Nephron (organoid): ENCODE results near the gene NAPEPLD.
"Not testable (repeated sequence)": the region's sequence is repeated elsewhere in the genome, so short reads cannot be mapped to it uniquely, and the experiment has no call there.

Source experiments
- H3K27ac Mint-ChIP-seq, 3 experiments: 2 replicates each; pipeline ENCODE4 v1.8.0; 2020; ENCODE audit warnings: mixed read lengths in 3 of 3, mild to moderate bottlenecking in 2 of 3, moderate library complexity in 1 of 3
- H3K27me3 Mint-ChIP-seq: 2 replicates; pipeline ENCODE4 v1.8.0; 2021; ENCODE audit warnings: low read depth, mild to moderate bottlenecking, moderate library complexity, mixed read lengths
- H3K36me3 Mint-ChIP-seq: 2 replicates; pipeline ENCODE4 v1.8.0; 2020; ENCODE audit warnings: low read depth, mixed read lengths
- H3K4me1 Mint-ChIP-seq: 2 replicates; pipeline ENCODE4 v1.8.0; 2020; ENCODE audit warnings: mixed read lengths
- H3K4me3 Mint-ChIP-seq, 3 experiments: 2 replicates each; pipeline ENCODE4 v1.8.0; 2020; ENCODE audit warnings: mild to moderate bottlenecking in 3 of 3, mixed read lengths in 3 of 3, moderate library complexity in 2 of 3
- H3K9me3 Mint-ChIP-seq: 2 replicates; pipeline ENCODE4 v1.8.0; 2020; ENCODE audit warnings: mixed read lengths
- TF ChIP-seq, protein P1 (sequence below), 3 experiments: fragments of 200-600 bp; sonication (generic); IDR thresholded peaks; one replicate each; pipeline ENCODE4 v1.5.0; 2021; ENCODE audit warnings: antibody characterized with exemption in 3 of 3; ENCODE audit not compliant: unreplicated experiment in 3 of 3

Gene NAPEPLD

DNA sequence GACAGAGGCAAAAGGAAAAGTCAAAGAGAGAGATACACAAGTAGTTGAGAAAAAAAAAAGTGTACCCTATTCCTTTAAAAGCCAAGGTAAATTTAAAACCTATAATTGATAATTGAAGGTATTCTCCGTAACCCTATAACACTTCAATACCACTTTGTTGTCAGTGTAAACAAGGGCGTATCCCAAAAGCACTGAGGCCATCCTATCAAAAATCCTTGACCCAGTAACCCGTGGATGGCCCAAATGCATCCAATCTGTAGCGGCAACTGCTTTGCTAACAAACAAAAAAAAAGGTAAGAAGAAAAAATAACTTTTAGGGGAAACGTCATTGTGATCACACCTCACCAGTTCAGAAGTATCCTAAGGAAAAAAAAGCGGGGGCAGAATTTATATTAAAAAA, 5.1 kb upstream of the NAPEPLD start:
- peaks cover 6% of the 10 kb centered on the region for H3K4me1 Mint-ChIP-seq
- TF ChIP-seq, protein P1, sequence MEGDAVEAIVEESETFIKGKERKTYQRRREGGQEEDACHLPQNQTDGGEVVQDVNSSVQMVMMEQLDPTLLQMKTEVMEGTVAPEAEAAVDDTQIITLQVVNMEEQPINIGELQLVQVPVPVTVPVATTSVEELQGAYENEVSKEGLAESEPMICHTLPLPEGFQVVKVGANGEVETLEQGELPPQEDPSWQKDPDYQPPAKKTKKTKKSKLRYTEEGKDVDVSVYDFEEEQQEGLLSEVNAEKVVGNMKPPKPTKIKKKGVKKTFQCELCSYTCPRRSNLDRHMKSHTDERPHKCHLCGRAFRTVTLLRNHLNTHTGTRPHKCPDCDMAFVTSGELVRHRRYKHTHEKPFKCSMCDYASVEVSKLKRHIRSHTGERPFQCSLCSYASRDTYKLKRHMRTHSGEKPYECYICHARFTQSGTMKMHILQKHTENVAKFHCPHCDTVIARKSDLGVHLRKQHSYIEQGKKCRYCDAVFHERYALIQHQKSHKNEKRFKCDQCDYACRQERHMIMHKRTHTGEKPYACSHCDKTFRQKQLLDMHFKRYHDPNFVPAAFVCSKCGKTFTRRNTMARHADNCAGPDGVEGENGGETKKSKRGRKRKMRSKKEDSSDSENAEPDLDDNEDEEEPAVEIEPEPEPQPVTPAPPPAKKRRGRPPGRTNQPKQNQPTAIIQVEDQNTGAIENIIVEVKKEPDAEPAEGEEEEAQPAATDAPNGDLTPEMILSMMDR (IDR thresholded peaks at IDR 0.05; ENCODE audit: unreplicated experiment in 3 of 3): no peak
- H3K9me3 Mint-ChIP-seq: no peaks in the 10 kb centered on the region
- no peak overlapping the region for H3K27ac Mint-ChIP-seq
- H3K4me3 Mint-ChIP-seq: no peak overlapping the region
- no peaks in the 10 kb centered on the region for H3K27me3 Mint-ChIP-seq
- no peaks in the 10 kb centered on the region for H3K36me3 Mint-ChIP-seq

DNA sequence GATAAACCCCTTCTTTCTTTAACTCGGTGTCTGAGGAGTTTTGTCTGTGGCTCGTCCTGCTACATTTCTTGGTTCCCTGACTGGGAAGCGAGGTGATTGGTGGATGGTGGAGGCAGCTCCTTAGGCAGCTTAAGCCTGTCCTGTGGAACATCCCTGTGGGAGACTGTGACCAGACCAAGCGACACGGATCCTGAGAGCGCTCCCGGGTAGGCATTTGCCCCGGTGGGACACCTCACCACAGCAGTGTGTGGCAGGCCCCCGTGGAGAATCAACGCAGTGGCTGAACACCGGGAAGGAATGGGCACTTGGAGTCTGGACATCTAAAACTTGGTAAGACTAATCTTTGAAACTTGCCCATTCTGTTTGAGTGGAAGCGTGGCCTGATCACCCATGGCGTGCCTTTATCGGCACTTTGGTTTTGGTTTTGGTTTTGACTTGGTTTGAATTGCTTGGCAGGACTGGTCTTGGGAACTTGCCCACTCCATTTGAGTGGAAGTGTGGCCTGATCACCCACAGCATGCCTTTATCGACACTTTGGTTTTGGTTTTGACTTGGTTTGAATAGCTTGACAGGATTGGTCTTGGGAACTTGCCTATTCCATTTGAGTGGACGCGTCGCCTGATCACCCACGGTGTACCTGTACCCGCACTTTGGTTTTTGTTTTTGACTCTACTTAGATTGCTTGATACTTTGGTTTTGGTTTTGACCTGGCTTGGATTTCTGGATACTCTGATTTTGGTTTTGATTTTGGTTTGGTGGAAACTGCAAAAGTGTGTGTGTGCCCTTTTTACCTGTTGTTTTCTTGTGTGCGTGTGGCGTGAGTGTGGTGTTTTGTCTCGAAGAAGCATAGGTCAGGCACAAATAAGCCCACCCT, 4.1 kb upstream of the NAPEPLD start:
- not testable (repeated sequence) for H3K27me3 Mint-ChIP-seq, H3K9me3 Mint-ChIP-seq, H3K36me3 Mint-ChIP-seq
- Mint-ChIP-seq H3K4me1 (peaks cover 14% of the 10 kb centered on the region), H3K4me3 (peak overlapping the region in 2 of 3 experiments; percentile 41 to 42), H3K27ac (peak overlapping the region; percentile 46 to 85 (median 85))

DNA sequence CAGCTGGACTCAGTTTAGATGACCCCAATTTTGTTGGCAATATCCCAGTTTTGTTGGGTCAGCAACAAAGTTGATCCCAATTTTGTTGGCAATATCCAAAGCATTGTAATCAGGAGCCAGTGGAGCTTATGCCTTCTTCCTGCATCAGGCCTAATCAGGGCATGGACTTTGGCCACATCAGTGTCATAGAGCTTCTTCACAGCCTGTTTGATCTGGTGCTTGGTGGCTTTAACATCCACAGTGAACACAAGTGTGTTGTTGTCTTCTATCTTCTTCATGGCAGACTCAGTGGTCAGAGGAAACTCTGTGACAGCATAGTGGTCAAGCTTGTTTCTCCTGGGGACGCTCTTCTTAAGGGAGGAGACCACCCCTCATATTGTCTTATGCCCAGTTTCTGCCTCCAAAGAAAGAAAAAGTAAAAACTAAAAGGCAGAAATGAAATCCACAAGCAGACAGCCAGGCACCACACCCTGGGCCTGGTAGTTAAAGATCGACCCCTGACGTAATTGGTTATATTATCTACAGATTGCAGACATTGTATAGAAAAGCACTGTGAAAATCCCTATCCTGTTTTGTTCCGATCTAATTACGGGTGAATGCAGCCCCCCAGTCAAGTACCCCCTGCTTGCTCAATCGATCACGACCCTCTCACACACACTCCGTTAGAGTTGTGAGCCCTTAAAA, 3.2 kb upstream of the NAPEPLD start:
- H3K9me3 Mint-ChIP-seq, H3K36me3 Mint-ChIP-seq, H3K27me3 Mint-ChIP-seq: not testable (repeated sequence)
- Mint-ChIP-seq H3K27ac (peak overlapping the region; percentile 46 to 85 (median 85)), H3K4me3 (peak overlapping the region in 2 of 3 experiments; percentile 41 to 60), H3K4me1 (peaks cover 21% of the 10 kb centered on the region)

DNA sequence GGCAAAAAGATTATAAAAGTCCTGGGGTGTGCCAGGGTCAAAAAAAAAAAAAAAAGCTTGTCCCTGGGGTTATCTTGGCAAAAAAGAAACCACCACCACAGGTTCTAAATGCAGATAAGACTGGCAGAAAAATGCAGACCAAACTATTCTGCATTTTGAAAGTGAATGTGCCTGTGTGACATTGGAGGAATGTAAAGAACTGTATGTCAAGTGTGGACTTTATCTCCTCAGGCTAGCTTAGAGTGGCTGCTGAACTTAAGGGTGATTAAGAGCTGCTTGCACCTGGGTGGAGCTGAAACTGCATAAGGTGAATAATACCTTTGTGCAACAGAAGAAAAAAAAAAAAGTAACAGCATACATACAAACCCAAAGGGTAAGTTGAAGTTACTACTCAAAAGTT, 1.3 kb upstream of the NAPEPLD start:
- TF ChIP-seq, protein P1 (IDR thresholded peaks at IDR 0.05; ENCODE audit: unreplicated experiment in 3 of 3): no peak
- Mint-ChIP-seq H3K27me3 (no peaks in the 10 kb centered on the region), H3K36me3 (no peaks in the 10 kb centered on the region), H3K4me3 (peak overlapping the region; percentile 91 to 94 (median 91)), H3K27ac (peak overlapping the region; percentile 99 to 100 (median 100)), H3K9me3 (no peaks in the 10 kb centered on the region), H3K4me1 (peaks cover 39% of the 10 kb centered on the region)

DNA sequence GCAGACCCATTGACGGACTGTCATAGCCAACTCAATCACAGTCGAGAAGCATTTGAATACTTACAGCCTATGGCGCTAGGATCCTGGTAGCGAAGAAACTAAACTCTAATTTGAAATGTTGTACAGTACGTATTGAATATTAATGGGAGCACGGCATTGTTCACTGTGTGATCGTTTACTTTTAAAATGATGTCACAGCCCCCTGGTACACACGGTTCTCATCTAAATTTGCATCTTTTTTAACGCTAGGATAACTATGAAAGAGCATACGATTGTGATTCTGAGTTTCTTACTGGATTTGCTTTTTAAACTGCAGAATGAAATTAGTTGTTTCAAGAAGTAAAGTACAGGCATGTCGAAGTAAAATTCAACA, 895 bp upstream of the NAPEPLD start:
- Mint-ChIP-seq H3K27me3 (no peaks in the 10 kb centered on the region), H3K4me3 (peak overlapping the region; percentile 91 to 94 (median 91)), H3K4me1 (peaks cover 40% of the 10 kb centered on the region), H3K9me3 (no peaks in the 10 kb centered on the region), H3K36me3 (no peaks in the 10 kb centered on the region), H3K27ac (peak overlapping the region; percentile 99 to 100 (median 100))
- TF ChIP-seq, protein P1 (IDR thresholded peaks at IDR 0.05; ENCODE audit: unreplicated experiment in 3 of 3): no peak

DNA sequence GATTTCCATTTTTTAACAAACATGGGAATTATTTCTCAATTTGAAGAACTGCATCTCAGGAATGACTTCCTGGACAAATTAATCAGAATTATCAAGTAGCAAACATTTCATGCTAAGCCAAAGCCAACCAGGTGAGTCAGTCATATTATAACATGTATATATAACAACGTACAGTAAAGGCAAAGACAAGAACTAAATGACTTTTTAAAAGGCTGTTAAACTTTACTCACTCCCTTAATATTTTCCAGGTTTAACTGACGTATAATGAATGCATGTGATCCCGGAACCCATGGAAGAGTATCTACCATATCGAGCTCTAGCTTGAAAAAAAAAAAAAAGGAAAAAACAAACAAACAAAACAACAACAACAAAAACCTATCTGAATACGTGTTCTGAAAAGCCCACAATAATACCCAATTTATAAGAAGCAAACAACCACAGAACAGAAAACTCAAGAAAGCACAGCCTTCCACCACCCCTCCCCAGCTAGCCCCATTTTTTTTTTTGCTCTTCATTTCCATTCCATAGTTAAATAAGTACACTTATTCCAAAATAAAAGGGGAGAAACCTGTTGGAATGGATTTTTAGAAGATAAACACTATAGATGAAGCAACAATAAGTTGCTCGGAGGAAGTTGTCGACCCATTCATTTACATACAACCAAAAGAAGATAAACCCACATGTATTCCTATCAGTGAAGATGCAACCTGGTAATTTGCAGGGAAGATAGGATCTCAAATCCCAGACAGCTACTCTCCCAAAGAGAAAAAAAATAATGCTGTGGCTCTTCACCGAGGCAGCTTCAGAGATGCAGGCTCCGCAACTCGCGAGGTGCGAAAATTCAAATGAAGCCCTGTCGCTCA, 537 bp downstream of the NAPEPLD start:
- Mint-ChIP-seq H3K27ac (peak overlapping the region; percentile 99 to 100 (median 100)), H3K4me3 (peak overlapping the region; percentile 94 to 98 (median 95)), H3K9me3 (no peaks in the 10 kb centered on the region), H3K27me3 (no peaks in the 10 kb centered on the region), H3K36me3 (peaks cover 1% of the 10 kb centered on the region), H3K4me1 (peaks cover 41% of the 10 kb centered on the region)
- TF ChIP-seq, protein P1 (IDR thresholded peaks at IDR 0.05; ENCODE audit: unreplicated experiment in 3 of 3): no peak

DNA sequence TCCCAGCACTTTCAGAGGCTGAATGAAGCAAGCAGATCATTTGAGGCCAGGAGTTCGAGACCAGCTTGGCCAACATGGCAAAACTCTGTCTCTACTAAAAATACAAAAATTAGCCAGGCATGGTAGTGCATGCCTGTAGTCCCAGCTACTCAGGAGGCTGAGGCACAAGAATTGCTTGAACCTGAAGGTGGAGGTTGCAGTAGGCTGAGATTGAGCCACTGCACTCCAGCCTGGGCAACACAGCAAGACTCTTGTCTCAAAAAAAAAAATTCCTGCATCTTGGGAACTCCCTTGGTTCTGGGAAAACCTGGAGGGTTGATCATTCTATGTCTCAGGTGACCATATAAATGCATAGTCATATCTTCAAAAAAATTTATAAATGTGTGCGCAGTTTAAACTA, 4.1 kb downstream of the NAPEPLD start:
- H3K9me3 Mint-ChIP-seq, H3K27ac Mint-ChIP-seq, H3K4me3 Mint-ChIP-seq, H3K27me3 Mint-ChIP-seq: not testable (repeated sequence)
- H3K36me3 Mint-ChIP-seq: peaks cover 19% of the 10 kb centered on the region
- peaks cover 51% of the 10 kb centered on the region for H3K4me1 Mint-ChIP-seq
